H9 (cell line): ENCODE data around the gene PIK3R5. TPM values are rescaled to one million over a fixed set of nuclear protein-coding genes. Genes with fewer than 3 reads are reported as not detected.

Experiments
- DNase-seq: peaks from one replicate; pipeline ENCODE4 v3.0.0-alpha.2; 2017
- H2AFZ ChIP-seq: one replicate; pipeline ENCODE4 v1.6.1; 2013; ENCODE audit warnings: mild to moderate bottlenecking, low read length, control low read depth, moderate library complexity
- H2AK5ac ChIP-seq: 2 replicates; pipeline ENCODE4 v1.6.1; 2013; ENCODE audit warnings: low read length, control low read depth, mixed read lengths; ENCODE audit not compliant: insufficient read length
- H2BK120ac ChIP-seq: one replicate; pipeline ENCODE4 v1.6.1; 2013; ENCODE audit warnings: low read depth, mild to moderate bottlenecking, low read length, control low read depth, inconsistent platforms; ENCODE audit not compliant: poor library complexity, severe bottlenecking
- H2BK12ac ChIP-seq: 2 replicates; pipeline ENCODE4 v1.6.1; 2013; ENCODE audit warnings: low read length, control low read depth, mixed read lengths, low read depth; ENCODE audit not compliant: insufficient read length
- H2BK15ac ChIP-seq: 2 replicates; pipeline ENCODE4 v1.6.1; 2013; ENCODE audit warnings: low read depth, low read length, control low read depth
- H2BK20ac ChIP-seq: one replicate; pipeline ENCODE4 v1.6.1; 2013; ENCODE audit warnings: low read depth, mild to moderate bottlenecking, low read length, control low read depth, inconsistent platforms; ENCODE audit not compliant: poor library complexity, severe bottlenecking
- H2BK5ac ChIP-seq: 2 replicates; pipeline ENCODE4 v1.6.1; 2013; ENCODE audit warnings: low read length, control low read depth, mixed read lengths; ENCODE audit not compliant: insufficient read length
- H3K14ac ChIP-seq: 2 replicates; pipeline ENCODE4 v1.6.1; 2013; ENCODE audit warnings: low read length, control low read depth; ENCODE audit not compliant: insufficient read depth
- H3K18ac ChIP-seq: 2 replicates; pipeline ENCODE4 v1.6.1; 2013; ENCODE audit warnings: low read depth, mild to moderate bottlenecking, mixed read lengths, low read length, control low read depth; ENCODE audit not compliant: insufficient read length
- H3K23ac ChIP-seq: 2 replicates; pipeline ENCODE4 v1.6.1; 2013; ENCODE audit warnings: low read length, control low read depth, mixed read lengths, low read depth; ENCODE audit not compliant: insufficient read length
- H3K23me2 ChIP-seq: 2 replicates; pipeline ENCODE4 v1.6.1; 2013; ENCODE audit warnings: low read depth, mild to moderate bottlenecking, mixed read lengths, low read length, control low read depth; ENCODE audit not compliant: insufficient read length, poor library complexity, severe bottlenecking
- H3K27ac ChIP-seq: 2 replicates; pipeline ENCODE4 v1.5.1; 2013; ENCODE audit warnings: low read length, control low read depth, mixed read lengths, low read depth; ENCODE audit not compliant: insufficient read length
- H3K27me3 ChIP-seq: 2 replicates; pipeline ENCODE4 v1.6.1; 2013; ENCODE audit warnings: low read length, control low read depth, inconsistent platforms; ENCODE audit not compliant: insufficient read depth
- H3K4ac ChIP-seq: 2 replicates; pipeline ENCODE4 v1.6.1; 2013; ENCODE audit warnings: low read depth, mild to moderate bottlenecking, control low read depth, inconsistent platforms, low read length, moderate library complexity
- H3K4me1 ChIP-seq: 2 replicates; pipeline ENCODE4 v1.6.1; 2013; ENCODE audit warnings: low read length, control low read depth, inconsistent platforms; ENCODE audit not compliant: insufficient read depth
- H3K4me2 ChIP-seq: 2 replicates; pipeline ENCODE4 v1.6.1; 2013; ENCODE audit warnings: low read length, control low read depth, mixed read lengths; ENCODE audit not compliant: insufficient read length, insufficient read depth
- H3K56ac ChIP-seq: 2 replicates; pipeline ENCODE4 v1.6.1; 2013; ENCODE audit warnings: low read depth, mild to moderate bottlenecking, mixed read lengths, low read length, control low read depth; ENCODE audit not compliant: insufficient read length
- H3K79me1 ChIP-seq: 2 replicates; pipeline ENCODE4 v1.6.1; 2013; ENCODE audit warnings: low read depth, mild to moderate bottlenecking, moderate library complexity, low read length, control low read depth, inconsistent platforms; ENCODE audit not compliant: insufficient read depth, poor library complexity, severe bottlenecking
- H3K79me2 ChIP-seq: 2 replicates; pipeline ENCODE4 v1.6.1; 2013; ENCODE audit warnings: low read length, control low read depth, inconsistent platforms; ENCODE audit not compliant: insufficient read depth
- H3K9ac ChIP-seq: 2 replicates; pipeline ENCODE4 v1.6.1; 2013; ENCODE audit warnings: low read length, control low read depth, mixed read lengths; ENCODE audit not compliant: insufficient read length; ENCODE audit errors: extremely low read depth
- H3K9me3 ChIP-seq: one replicate; pipeline ENCODE4 v1.6.1; 2013; ENCODE audit warnings: low read depth, low read length, inconsistent platforms; ENCODE audit not compliant: control insufficient read depth
- H3T11ph ChIP-seq: one replicate; pipeline ENCODE4 v1.6.1; 2013; ENCODE audit warnings: mild to moderate bottlenecking, low read length, control low read depth, inconsistent platforms
- H4K20me1 ChIP-seq: one replicate; pipeline ENCODE4 v1.6.1; 2013; ENCODE audit not compliant: control insufficient read depth, insufficient read length, insufficient read depth
- H4K5ac ChIP-seq: 2 replicates; pipeline ENCODE4 v1.6.1; 2013; ENCODE audit warnings: low read depth, mild to moderate bottlenecking, mixed read lengths, low read length, control low read depth; ENCODE audit not compliant: insufficient read length
- H4K8ac ChIP-seq: replicated peaks from 2 replicates; pipeline ENCODE4 v1.6.1; 2013; ENCODE audit warnings: low read length, control low read depth, mixed read lengths, low read depth; ENCODE audit not compliant: insufficient read length
- H4K91ac ChIP-seq: 2 replicates; pipeline ENCODE4 v1.6.1; 2013; ENCODE audit warnings: low read depth, mild to moderate bottlenecking, moderate library complexity, mixed read lengths, low read length, control low read depth; ENCODE audit not compliant: insufficient read length
- H3K27ac Mint-ChIP-seq, 3 experiments: 2 replicates in 2 of 3; 3 replicates in 1 of 3; pipeline ENCODE4 v1.8.0; 2020 to 2021; ENCODE audit warnings: mixed read lengths in 3 of 3, mild to moderate bottlenecking in 1 of 3, moderate library complexity in 1 of 3
- H3K27me3 Mint-ChIP-seq: 2 replicates; pipeline ENCODE4 v1.8.0; 2021; ENCODE audit warnings: low read depth, mild to moderate bottlenecking, moderate library complexity, mixed read lengths
- H3K36me3 Mint-ChIP-seq, 3 experiments: 2 replicates in 2 of 3; 3 replicates in 1 of 3; pipeline ENCODE4 v1.8.0; 2020 to 2021; ENCODE audit warnings: low read depth in 3 of 3, mixed read lengths in 3 of 3; ENCODE audit not compliant: insufficient read depth in 1 of 3
- H3K4me1 Mint-ChIP-seq, 2 experiments: 2 replicates each; pipeline ENCODE4 v1.8.0; 2020; ENCODE audit warnings: mixed read lengths in 2 of 2
- H3K4me3 Mint-ChIP-seq, 2 experiments: 2 replicates in 1 of 2; 3 replicates in 1 of 2; pipeline ENCODE4 v1.8.0; 2020 to 2021; ENCODE audit warnings: mild to moderate bottlenecking in 2 of 2, mixed read lengths in 2 of 2, moderate library complexity in 1 of 2
- H3K9me3 Mint-ChIP-seq, 2 experiments: 2 replicates in 1 of 2; 3 replicates in 1 of 2; pipeline ENCODE4 v1.8.0; 2020; ENCODE audit warnings: mild to moderate bottlenecking in 2 of 2, mixed read lengths in 2 of 2, moderate library complexity in 1 of 2
- WGBS: extraction: QIAGEN DNeasy Blood & Tissue Kit; methylation state at CpG from one replicate; pipeline ENCODE4 v1.1.7; 2013; ENCODE audit warnings: missing lambda C conversion rate, low lambda C conversion rate, mixed read lengths; ENCODE audit not compliant: insufficient read length; ENCODE audit errors: extremely low coverage; 5-methylcytosine and 5-hydroxymethylcytosine counted together
- total RNA-seq: library from RNA; stranded (reverse); gene quantifications from 2 replicates; pipeline ENCODE4 v1.2.1, GENCODE V29; 2021
- TF ChIP-seq, protein P1 (sequence below): fragments of 200-600 bp; sonication (generic); conservative IDR thresholded peaks from 3 replicates; pipeline ENCODE4 v1.8.0; 2021; ENCODE audit warnings: antibody characterized with exemption, mild to moderate bottlenecking

PIK3R5 gene
- total RNA-seq, 1 experiment from 2014 or later = 1.4 TPM

DNA sequence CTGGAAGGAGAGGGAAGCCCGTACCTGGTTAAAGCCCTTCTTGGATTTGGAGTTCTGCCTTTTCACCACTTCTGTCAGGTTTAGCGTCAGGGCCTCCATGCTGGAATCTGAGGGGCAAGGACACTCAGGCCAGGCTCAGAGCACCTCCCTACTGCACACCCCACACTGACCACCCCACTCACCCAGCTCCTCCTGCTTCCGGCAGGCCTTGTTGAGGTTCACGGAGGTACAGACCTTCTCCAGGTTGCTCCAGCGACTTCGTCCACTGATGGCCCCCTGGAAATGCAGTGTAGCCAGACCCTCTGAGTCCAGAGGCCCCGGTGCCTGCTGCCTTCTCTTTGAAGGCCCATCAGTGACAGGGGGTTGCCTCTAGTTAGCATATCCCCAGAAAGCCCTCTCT lies 83.9 kb downstream of the PIK3R5 start:
- H2BK15ac ChIP-seq = no peak overlapping the region
- no peak overlapping the region for H4K8ac ChIP-seq
- no peak overlapping the region for H4K91ac ChIP-seq
- H3K27me3 Mint-ChIP-seq = no peaks in the 10 kb centered on the region; the same call in 1 of the 2 replicates
- no peaks in the 10 kb centered on the region for H3K23me2 ChIP-seq
- H3K9ac ChIP-seq = no peak overlapping the region
- no peak overlapping the region for H3K4me2 ChIP-seq
- no peak overlapping the region for H2BK5ac ChIP-seq
- no peaks in the 10 kb centered on the region for H3K4me1 ChIP-seq
- no peaks in the 10 kb centered on the region; a peak in 1 of 7 replicates for H3K36me3 Mint-ChIP-seq
- H2BK20ac ChIP-seq = no peak overlapping the region
- TF ChIP-seq, protein P1, sequence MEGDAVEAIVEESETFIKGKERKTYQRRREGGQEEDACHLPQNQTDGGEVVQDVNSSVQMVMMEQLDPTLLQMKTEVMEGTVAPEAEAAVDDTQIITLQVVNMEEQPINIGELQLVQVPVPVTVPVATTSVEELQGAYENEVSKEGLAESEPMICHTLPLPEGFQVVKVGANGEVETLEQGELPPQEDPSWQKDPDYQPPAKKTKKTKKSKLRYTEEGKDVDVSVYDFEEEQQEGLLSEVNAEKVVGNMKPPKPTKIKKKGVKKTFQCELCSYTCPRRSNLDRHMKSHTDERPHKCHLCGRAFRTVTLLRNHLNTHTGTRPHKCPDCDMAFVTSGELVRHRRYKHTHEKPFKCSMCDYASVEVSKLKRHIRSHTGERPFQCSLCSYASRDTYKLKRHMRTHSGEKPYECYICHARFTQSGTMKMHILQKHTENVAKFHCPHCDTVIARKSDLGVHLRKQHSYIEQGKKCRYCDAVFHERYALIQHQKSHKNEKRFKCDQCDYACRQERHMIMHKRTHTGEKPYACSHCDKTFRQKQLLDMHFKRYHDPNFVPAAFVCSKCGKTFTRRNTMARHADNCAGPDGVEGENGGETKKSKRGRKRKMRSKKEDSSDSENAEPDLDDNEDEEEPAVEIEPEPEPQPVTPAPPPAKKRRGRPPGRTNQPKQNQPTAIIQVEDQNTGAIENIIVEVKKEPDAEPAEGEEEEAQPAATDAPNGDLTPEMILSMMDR = no peak
- DNase-seq = no peak
- H3K79me1 ChIP-seq = no peaks in the 10 kb centered on the region
- no CpG with 5 or more reads among the region's 7 CpGs for WGBS
- no peak overlapping the region for H3K14ac ChIP-seq
- no peak overlapping the region for H3K27ac ChIP-seq
- H3K56ac ChIP-seq = no peak overlapping the region
- H3K9me3 Mint-ChIP-seq = no peaks in the 10 kb centered on the region; a peak in 1 of 5 replicates
- peak overlapping the region in 1 of 3 experiments; percentile 67; a peak in 2 of 7 replicates for H3K27ac Mint-ChIP-seq
- no peak overlapping the region for H3K23ac ChIP-seq
- H2BK12ac ChIP-seq = no peak overlapping the region
- H2AFZ ChIP-seq = no peak overlapping the region
- H4K5ac ChIP-seq = no peak overlapping the region
- H3K4me1 Mint-ChIP-seq = peaks cover 0 to 4% of the 10 kb centered on the region in 2 experiments; a peak in 2 of 4 replicates
- no peaks in the 10 kb centered on the region for H3K27me3 ChIP-seq
- no peak overlapping the region for H3T11ph ChIP-seq
- no peak overlapping the region for H3K4ac ChIP-seq
- H3K4me3 Mint-ChIP-seq = no peak overlapping the region
- no peak overlapping the region for H2AK5ac ChIP-seq
- H3K9me3 ChIP-seq = no peaks in the 10 kb centered on the region
- no peaks in the 10 kb centered on the region for H4K20me1 ChIP-seq
- H3K18ac ChIP-seq = no peak overlapping the region
- no peak overlapping the region for H2BK120ac ChIP-seq
- no peaks in the 10 kb centered on the region for H3K79me2 ChIP-seq
